Stomach smooth muscle (tissue), 2 donors: Measurements from ENCODE around the gene PCDHA10.
"Not testable (repeated sequence)": the region's sequence is repeated elsewhere in the genome, so short reads cannot be mapped to it uniquely, and the experiment has no call there.

ENCODE experiments used
- H3K27ac ChIP-seq: one replicate; pipeline ENCODE4 v1.7.0; 2013; ENCODE audit warnings: mild to moderate bottlenecking, low read length, inconsistent platforms
- H3K27me3 ChIP-seq, 2 donors: one replicate each; pipeline ENCODE4 v1.7.0; 2013; ENCODE audit warnings: low read length in 2 of 2; ENCODE audit not compliant: insufficient read depth in 2 of 2, control insufficient read depth in 1 of 2
- H3K36me3 ChIP-seq, 2 donors: one replicate each; pipeline ENCODE4 v1.7.0; 2013; ENCODE audit warnings: low read length in 2 of 2; ENCODE audit not compliant: control insufficient read depth in 2 of 2, insufficient read depth in 2 of 2
- H3K4me1 ChIP-seq: one replicate; pipeline ENCODE4 v1.7.0; 2013; ENCODE audit warnings: low read length; ENCODE audit not compliant: control insufficient read depth, insufficient read depth
- H3K4me3 ChIP-seq, 2 donors: one replicate each; pipeline ENCODE4 v1.7.0; 2013; ENCODE audit warnings: low read length in 2 of 2
- H3K9ac ChIP-seq, 2 donors: one replicate each; pipeline ENCODE4 v1.7.0; 2013; ENCODE audit warnings: low read length in 2 of 2, mild to moderate bottlenecking in 1 of 2
- H3K9me3 ChIP-seq, 2 donors: one replicate each; pipeline ENCODE4 v1.7.0; 2013; ENCODE audit warnings: low read length in 2 of 2; ENCODE audit not compliant: control insufficient read depth in 2 of 2
- donor health status: healthy.
- donor health status: Pancreatic carcinoma.

PCDHA10 gene

DNA sequence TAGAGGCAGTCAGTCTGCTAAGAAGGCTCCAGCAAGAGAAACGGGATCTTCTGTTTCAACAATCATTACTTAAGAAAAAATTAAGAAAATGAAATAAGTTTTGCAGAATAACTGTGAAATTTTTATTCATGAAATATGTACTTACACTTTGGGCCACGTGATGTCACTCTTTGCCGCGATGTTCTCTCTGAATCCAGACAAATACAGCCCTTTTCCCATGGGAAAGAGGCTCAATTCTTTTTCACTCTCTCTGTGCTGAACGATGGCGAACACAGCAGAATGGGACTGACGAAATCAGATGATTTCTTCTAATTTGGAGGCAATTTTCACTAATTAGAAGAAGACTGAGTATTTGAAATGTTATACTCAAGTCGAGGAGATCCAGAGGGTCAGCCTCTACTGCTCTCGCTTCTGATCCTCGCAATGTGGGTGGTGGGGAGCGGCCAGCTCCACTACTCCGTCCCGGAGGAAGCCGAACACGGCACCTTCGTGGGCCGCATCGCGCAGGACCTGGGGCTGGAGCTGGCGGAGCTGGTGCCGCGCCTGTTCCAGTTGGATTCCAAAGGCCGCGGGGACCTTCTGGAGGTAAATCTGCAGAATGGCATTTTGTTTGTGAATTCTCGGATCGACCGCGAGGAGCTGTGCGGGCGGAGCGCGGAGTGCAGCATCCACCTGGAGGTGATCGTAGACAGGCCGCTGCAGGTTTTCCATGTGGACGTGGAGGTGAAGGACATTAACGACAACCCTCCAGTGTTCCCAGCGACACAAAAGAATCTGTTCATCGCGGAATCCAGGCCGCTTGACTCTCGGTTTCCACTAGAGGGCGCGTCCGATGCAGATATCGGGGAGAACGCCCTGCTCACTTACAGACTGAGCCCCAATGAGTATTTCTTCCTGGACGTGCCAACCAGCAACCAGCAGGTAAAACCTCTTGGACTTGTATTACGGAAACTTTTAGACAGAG, 7.3 kb upstream of the PCDHA10 start, which contains the start of gene PCDHA9:
TSS of gene PCDHA9 (plus strand) at position 244 of the 964 bp plus-strand sequence. CDS start at position 358, 114 bp downstream.
- H3K9me3 ChIP-seq, result peaks cover 0 to 11% of the 10 kb centered on the region in 2 donors
- peaks cover 0 to 25% of the 10 kb centered on the region in 2 donors for H3K27me3 ChIP-seq

DNA sequence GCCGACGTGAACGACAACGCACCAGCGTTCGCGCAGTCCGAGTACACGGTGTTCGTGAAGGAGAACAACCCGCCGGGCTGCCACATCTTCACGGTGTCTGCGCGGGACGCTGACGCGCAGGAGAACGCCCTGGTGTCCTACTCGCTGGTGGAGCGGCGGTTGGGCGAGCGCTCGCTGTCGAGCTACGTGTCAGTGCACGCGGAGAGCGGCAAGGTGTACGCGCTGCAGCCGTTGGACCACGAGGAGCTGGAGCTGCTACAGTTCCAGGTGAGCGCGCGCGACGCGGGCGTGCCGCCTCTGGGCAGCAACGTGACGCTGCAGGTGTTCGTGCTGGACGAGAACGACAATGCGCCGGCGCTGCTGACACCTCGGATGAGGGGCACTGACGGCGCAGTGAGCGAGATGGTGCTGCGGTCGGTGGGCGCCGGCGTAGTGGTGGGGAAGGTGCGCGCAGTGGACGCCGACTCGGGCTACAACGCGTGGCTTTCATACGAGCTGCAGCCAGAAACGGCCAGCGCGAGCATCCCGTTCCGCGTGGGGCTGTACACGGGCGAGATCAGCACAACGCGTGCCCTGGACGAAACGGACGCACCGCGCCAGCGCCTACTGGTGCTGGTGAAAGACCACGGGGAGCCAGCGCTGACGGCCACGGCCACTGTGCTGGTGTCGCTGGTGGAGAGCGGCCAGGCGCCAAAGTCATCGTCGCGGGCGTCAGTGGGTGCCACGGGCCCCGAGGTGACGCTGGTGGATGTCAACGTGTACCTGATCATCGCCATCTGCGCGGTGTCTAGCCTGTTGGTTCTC, 5.7 kb upstream of the PCDHA10 start:
- H3K27me3 ChIP-seq, result peaks cover 0 to 25% of the 10 kb centered on the region in 2 donors
- peaks cover 0 to 10% of the 10 kb centered on the region in 2 donors for H3K9me3 ChIP-seq
- not testable (repeated sequence) for H3K36me3 ChIP-seq, H3K9ac ChIP-seq, H3K27ac ChIP-seq, H3K4me1 ChIP-seq, H3K4me3 ChIP-seq

More for the DNA sequence above, 7.3 kb upstream of the PCDHA10 start, which contains the start of gene PCDHA9:
- not testable (repeated sequence) for H3K4me1 ChIP-seq, H3K4me3 ChIP-seq, H3K9ac ChIP-seq, H3K36me3 ChIP-seq, H3K27ac ChIP-seq

DNA sequence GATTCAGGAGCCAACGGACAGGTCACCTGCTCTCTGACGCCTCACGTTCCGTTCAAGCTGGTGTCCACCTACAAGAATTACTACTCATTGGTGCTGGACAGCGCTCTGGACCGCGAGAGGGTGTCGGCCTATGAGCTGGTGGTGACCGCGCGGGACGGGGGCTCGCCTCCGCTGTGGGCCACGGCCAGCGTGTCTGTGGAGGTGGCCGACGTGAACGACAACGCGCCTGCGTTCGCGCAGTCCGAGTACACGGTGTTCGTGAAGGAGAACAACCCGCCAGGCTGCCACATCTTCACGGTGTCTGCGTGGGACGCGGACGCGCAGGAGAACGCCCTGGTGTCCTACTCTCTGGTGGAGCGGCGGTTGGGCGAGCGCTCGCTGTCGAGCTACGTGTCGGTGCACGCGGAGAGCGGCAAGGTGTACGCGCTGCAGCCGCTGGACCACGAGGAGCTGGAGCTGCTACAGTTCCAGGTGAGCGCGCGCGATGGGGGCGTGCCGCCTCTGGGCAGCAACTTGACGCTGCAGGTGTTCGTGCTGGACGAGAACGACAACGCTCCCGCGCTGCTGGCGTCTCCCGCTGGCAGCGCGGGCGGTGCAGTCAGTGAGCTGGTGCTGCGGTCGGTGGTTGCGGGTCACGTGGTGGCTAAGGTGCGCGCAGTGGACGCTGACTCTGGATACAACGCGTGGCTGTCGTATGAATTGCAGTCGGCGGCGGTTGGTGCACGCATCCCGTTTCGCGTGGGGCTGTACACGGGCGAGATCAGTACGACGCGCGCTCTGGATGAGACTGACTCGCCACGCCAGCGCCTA, 1.7 kb downstream of the PCDHA10 start:
- Histone ChIP-seq H3K9me3 (peaks cover 11 to 36% of the 10 kb centered on the region in 2 donors), H3K27me3 (peaks cover 7 to 15% of the 10 kb centered on the region in 2 donors), H3K4me3 (no peak overlapping the region)

DNA sequence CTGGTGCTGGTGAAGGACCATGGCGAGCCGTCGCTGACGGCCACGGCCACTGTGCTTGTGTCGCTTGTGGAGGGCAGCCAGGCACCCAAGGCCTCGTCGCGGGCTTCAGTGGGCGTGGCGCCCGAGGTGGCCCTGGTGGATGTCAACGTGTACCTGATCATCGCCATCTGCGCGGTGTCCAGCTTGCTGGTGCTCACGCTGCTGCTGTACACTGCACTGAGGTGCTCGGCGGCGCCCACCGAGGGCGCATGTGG, 2.2 kb downstream of the PCDHA10 start:
- peaks cover 11 to 41% of the 10 kb centered on the region in 2 donors for H3K9me3 ChIP-seq
- H3K27me3 ChIP-seq, result peaks cover 7 to 16% of the 10 kb centered on the region in 2 donors
- no peak overlapping the region for H3K27ac ChIP-seq
- H3K9ac ChIP-seq, result no peak overlapping the region
- no peaks in the 10 kb centered on the region for H3K4me1 ChIP-seq
- H3K36me3 ChIP-seq, result no peaks in the 10 kb centered on the region
- H3K4me3 ChIP-seq, result no peak overlapping the region

More for the DNA sequence above, 1.7 kb downstream of the PCDHA10 start:
- Histone ChIP-seq H3K9ac (no peak overlapping the region), H3K27ac (no peak overlapping the region), H3K36me3 (no peaks in the 10 kb centered on the region), H3K4me1 (no peaks in the 10 kb centered on the region)

DNA sequence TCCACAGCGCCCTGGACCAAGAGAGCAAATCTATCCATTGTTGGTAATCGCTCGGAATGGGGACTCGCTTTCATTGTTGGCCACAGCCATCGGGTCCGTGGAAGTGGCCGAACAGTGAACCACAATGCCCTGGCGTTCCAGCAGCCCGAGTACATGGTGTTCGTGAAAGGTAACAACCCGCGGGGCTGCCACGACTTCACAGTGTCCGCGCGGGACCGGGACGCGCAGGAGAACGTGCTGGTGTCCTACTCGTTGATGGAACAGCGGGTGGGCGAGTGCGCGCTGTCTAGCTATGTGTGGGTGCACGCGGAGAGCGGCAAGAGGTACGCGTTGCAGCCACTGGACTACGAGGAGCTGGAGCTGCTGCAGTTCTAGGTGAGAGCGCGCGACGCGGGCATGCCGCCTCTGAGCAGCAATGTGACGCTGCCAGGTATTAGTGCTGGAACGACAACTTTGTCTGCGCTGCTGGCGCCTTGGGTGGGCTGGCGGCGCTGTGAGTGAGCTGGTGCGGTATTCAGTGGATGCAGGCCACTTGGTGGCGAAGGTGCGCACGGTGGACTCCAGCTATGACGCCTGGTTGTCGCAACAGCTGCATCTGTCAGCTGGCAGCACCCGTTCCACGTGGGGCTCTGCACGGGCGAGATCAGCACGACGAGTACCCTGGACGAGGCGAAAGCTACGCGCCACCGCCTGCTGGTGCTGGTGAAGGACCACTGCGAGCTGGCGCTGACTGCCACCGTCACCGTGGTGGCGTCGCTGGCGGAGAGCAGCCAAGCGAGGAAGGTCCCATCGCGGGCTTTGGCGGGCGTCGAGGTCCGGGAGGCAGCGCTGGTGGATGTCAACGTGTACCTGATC, 7.0 kb downstream of the PCDHA10 start:
- no peak overlapping the region for H3K27ac ChIP-seq
- H3K27me3 ChIP-seq, result peaks cover 5 to 6% of the 10 kb centered on the region in 2 donors
- no peaks in the 10 kb centered on the region for H3K36me3 ChIP-seq
- no peak overlapping the region for H3K4me3 ChIP-seq
- H3K4me1 ChIP-seq, result no peaks in the 10 kb centered on the region
- no peak overlapping the region for H3K9ac ChIP-seq
- peaks cover 9 to 30% of the 10 kb centered on the region in 2 donors for H3K9me3 ChIP-seq

DNA sequence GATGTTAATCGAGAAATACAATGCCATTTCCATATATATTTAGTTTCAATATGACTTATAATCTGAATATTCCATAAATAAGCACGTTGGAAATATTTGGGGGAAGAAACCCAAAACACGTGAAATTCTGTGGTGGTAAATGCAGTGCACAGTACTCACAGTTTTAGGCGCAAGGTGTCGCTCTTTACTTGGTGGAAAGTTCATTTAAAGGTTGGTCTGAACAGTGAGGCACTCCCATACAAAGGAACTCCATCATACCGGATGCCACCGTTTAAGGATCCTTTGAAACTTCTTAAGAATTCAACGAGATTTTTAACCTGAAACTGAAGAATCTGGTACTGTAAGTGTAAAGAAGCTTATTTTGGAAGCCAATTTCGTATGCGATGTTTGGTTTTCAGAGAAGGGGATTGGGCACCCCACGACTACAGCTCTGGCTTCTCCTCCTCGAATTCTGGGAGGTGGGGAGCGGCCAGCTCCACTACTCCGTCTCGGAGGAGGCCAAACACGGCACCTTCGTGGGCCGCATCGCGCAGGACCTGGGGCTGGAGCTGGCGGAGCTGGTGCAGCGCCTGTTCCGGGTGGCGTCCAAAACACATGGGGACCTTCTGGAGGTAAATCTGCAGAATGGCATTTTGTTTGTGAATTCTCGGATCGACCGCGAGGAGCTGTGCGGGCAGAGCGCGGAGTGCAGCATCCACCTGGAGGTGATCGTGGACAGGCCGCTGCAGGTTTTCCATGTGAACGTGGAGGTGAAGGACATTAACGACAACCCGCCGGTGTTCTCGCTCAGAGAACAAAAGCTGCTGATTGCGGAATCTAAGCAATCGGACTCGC, 13.2 kb downstream of the PCDHA10 start, which contains the start of gene PCDHA11:
TSS of gene PCDHA11 (plus strand) at position 237 of the 834 bp plus-strand sequence. CDS start at position 384, 147 bp downstream.
- H3K9ac ChIP-seq, result no peak within 1 kb of the TSS
- no peaks in the 10 kb centered on the region for H3K36me3 ChIP-seq
- H3K27me3 ChIP-seq, result peaks cover 4 to 24% of the 10 kb centered on the region in 2 donors
- H3K27ac ChIP-seq, result no peak within 1 kb of the TSS
- no peaks in the 10 kb centered on the region for H3K4me1 ChIP-seq
- H3K4me3 ChIP-seq, result no peak within 1 kb of the TSS
- peaks cover 8 to 21% of the 10 kb centered on the region in 2 donors for H3K9me3 ChIP-seq

DNA sequence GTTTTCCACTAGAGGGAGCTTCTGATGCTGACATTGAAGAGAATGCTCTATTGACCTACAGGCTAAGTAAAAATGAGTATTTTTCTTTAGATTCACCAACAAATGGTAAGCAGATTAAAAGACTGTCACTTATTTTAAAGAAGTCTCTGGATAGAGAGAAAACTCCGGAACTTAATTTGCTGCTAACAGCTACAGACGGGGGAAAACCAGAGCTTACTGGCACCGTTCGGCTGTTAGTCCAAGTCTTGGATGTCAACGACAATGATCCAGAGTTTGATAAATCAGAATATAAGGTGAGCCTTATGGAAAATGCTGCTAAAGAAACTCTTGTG, 13.8 kb downstream of the PCDHA10 start:
- Histone ChIP-seq H3K9ac (no peak overlapping the region), H3K27me3 (peaks cover 4 to 24% of the 10 kb centered on the region in 2 donors), H3K4me3 (no peak overlapping the region), H3K4me1 (no peaks in the 10 kb centered on the region), H3K9me3 (peaks cover 8 to 21% of the 10 kb centered on the region in 2 donors), H3K36me3 (no peaks in the 10 kb centered on the region), H3K27ac (no peak overlapping the region)

DNA sequence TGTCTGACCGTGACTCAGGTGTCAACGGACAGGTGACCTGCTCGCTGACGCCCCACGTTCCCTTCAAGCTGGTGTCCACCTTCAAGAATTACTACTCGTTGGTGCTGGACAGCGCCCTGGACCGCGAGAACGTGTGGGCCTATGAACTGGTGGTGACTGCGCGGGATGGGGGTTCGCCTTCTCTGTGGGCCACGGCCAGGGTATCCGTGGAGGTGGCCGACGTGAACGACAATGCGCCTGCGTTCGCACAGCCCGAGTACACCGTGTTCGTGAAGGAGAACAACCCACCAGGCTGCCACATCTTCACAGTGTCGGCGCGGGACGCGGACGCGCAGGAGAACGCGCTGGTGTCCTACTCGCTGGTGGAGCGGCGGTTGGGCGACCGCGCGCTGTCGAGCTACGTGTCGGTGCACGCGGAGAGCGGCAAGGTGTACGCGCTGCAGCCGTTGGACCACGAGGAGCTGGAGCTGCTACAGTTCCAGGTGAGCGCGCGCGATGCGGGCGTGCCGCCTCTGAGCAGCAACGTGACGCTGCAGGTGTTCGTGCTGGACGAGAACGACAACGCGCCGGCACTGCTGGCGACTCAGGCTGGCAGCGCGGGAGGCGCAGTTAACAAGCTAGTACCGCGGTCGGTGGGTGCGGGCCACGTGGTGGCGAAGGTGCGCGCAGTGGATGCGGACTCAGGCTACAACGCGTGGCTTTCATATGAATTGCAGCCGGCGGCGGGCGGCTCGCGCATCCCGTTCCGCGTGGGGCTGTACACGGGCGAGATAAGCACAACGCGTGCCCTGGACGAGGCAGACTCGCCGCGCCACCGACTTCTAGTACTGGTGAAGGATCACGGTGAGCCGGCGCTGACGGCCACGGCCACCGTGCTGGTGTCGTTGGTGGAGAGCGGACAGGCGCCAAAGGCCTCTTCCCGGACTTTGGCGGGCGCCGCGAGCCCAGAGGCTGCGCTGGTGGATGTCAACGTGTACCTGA, 14.8 kb downstream of the PCDHA10 start:
- Histone ChIP-seq H3K27me3 (peaks cover 4 to 27% of the 10 kb centered on the region in 2 donors), H3K27ac (no peak overlapping the region), H3K9me3 (peaks cover 12 to 21% of the 10 kb centered on the region in 2 donors), H3K4me1 (no peaks in the 10 kb centered on the region), H3K9ac (no peak overlapping the region), H3K36me3 (no peaks in the 10 kb centered on the region), H3K4me3 (no peak overlapping the region)
